HG03469 (cell line): ENCODE data around the gene RAB5B.
"Not testable (repeated sequence)": the region's sequence is repeated elsewhere in the genome, so short reads cannot be mapped to it uniquely, and the experiment has no call there.

Experiments used
- ATAC-seq: cut with Tn5 transposase; IDR thresholded peaks from one replicate; pipeline ENCODE4 v1.9.1; 2021; ENCODE audit warnings: mild to moderate bottlenecking, moderate library complexity, moderate number of reproducible peaks; ENCODE audit not compliant: unreplicated experiment

The RAB5B gene

GRCh38 chr12:55940065-55940732 is 33.7 kb upstream of the RAB5B start:
- peak; percentile 82 for ATAC-seq

GRCh38 chr12:55942055-55942454 is 31.8 kb upstream of the RAB5B start:
- no peak for ATAC-seq

GRCh38 chr12:55942577-55943136 is 31.2 kb upstream of the RAB5B start:
- ATAC-seq: no peak

- no peak for ATAC-seq
Measured at GRCh38 chr12:55946553-55946952, 27.3 kb upstream of the RAB5B start.

GRCh38 chr12:55955344-55955743 is 18.5 kb upstream of the RAB5B start:
- ATAC-seq: no peak

- no peak for ATAC-seq
Measured at GRCh38 chr12:55955800-55956508, 17.9 kb upstream of the RAB5B start.

GRCh38 chr12:55957106-55957859 is 16.6 kb upstream of the RAB5B start:
- ATAC-seq: no peak

GRCh38 chr12:55963760-55964159 is 10.1 kb upstream of the RAB5B start:
- ATAC-seq: no peak

GRCh38 chr12:55965240-55965639 is 8.6 kb upstream of the RAB5B start:
- no peak for ATAC-seq

- ATAC-seq: no peak
Measured at GRCh38 chr12:55965941-55966407, 7.9 kb upstream of the RAB5B start, which contains the start of gene PMEL. PMEL (minus strand) TSS chr12:55966042; CDS start chr12:55966011, 31 bp downstream.

- peak; percentile 83 for ATAC-seq
Measured at GRCh38 chr12:55966408-55967281, 7.2 kb upstream of the RAB5B start, which contains the start of gene CDK2. CDK2 (plus strand) TSS chr12:55966830; CDS start chr12:55967009, 179 bp downstream.

- no peak for ATAC-seq
Measured at GRCh38 chr12:55969356-55969755, 4.5 kb upstream of the RAB5B start.

- ATAC-seq: no peak
Measured at GRCh38 chr12:55970775-55971174, 3.1 kb upstream of the RAB5B start.

GRCh38 chr12:55972042-55972441 is 1.8 kb upstream of the RAB5B start:
- no peak for ATAC-seq

GRCh38 chr12:55972456-55972855 is 1.4 kb upstream of the RAB5B start:
- no peak for ATAC-seq

GRCh38 chr12:55972911-55973598 is 823 bp upstream of the RAB5B start:
- ATAC-seq: no peak

- no peak for ATAC-seq
Measured at GRCh38 chr12:55974308-55974730, 441 bp downstream of the RAB5B start.

- no peak for ATAC-seq
Measured at GRCh38 chr12:55978393-55978792, 4.5 kb downstream of the RAB5B start.

GRCh38 chr12:55979069-55979468 is 5.2 kb downstream of the RAB5B start:
- no peak for ATAC-seq

- not testable (repeated sequence) for ATAC-seq
Measured at GRCh38 chr12:55981882-55982281, 8.0 kb downstream of the RAB5B start.
